ENCODE results near the gene TTYH3.

- no peak for TF ChIP-seq GATA3 (IDR thresholded peaks at IDR 0.05; ENCODE audit: low read depth, low read length)
- no peak for TF ChIP-seq GATA2 (IDR thresholded peaks at IDR 0.05; ENCODE audit: low read depth, low read length)
These were observed 35.1 kb upstream of the TTYH3 start for GRCh38 chr7:2596464-2597272.
